Measurements from ENCODE around the gene NLRC3.

Gene NLRC3

GRCh38 chr16:3494386-3494973, 82.7 kb downstream of the NLRC3 start:
- TF ChIP-seq CTCF (IDR thresholded peaks at IDR 0.05): no peak

- TF ChIP-seq CTCF (IDR thresholded peaks at IDR 0.05): no peak
Measured at GRCh38 chr16:3492356-3492755, 84.8 kb downstream of the NLRC3 start.

- TF ChIP-seq CTCF (IDR thresholded peaks at IDR 0.05): no peak
Measured at GRCh38 chr16:3490911-3491629, 86.1 kb downstream of the NLRC3 start.
